ENCODE measurements around the gene TMEM222. TPM values are rescaled to one million over a fixed set of nuclear protein-coding genes. Genes with fewer than 3 reads are reported as not detected.

Gene TMEM222
- total RNA-seq, 1 experiment from 2014 or later, result 55.5 TPM

DNA sequence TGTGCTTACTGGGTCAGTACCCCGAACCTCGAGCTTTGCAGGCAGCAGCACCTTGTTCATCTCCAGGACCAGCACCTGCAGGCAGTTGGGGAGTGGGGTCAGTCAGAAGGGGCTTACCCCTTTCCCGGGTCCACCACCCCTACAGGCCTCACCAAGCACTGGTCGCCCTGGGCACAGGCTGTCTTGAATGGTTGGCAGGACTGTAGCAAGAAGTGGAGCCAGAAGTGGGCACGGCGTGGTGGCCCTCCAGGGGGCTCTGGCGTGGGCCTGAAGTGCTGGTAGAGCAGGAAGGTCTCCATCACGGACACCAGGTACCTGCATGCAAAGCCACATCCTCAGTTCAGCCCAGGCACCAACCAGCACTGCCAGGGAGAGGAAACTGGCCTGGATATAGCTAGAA lies 39.6 kb downstream of the TMEM222 start:
- Histone ChIP-seq H3K9me3 (ENCODE audit: low read depth, low read length, poor library complexity, severe bottlenecking) (no peaks in the 10 kb centered on the region), H3K4me1 (ENCODE audit: insufficient read depth, low read length, poor library complexity, severe bottlenecking) (peaks cover 4% of the 10 kb centered on the region), H3K4me3 (ENCODE audit: low read depth, low read length, poor library complexity, severe bottlenecking) (no peak overlapping the region), H3K36me3 (ENCODE audit: insufficient read depth, low read length, poor library complexity, severe bottlenecking) (no peaks in the 10 kb centered on the region), H3K27ac (ENCODE audit: low read depth, low read length, poor library complexity, severe bottlenecking) (no peak overlapping the region), H3K27me3 (replicated peaks; ENCODE audit: insufficient read depth, low read depth, low read length, poor library complexity) (no peaks in the 10 kb centered on the region)
- BruUV-seq (replicated peaks), result no TSS peak
- TF ChIP-seq, protein P1, sequence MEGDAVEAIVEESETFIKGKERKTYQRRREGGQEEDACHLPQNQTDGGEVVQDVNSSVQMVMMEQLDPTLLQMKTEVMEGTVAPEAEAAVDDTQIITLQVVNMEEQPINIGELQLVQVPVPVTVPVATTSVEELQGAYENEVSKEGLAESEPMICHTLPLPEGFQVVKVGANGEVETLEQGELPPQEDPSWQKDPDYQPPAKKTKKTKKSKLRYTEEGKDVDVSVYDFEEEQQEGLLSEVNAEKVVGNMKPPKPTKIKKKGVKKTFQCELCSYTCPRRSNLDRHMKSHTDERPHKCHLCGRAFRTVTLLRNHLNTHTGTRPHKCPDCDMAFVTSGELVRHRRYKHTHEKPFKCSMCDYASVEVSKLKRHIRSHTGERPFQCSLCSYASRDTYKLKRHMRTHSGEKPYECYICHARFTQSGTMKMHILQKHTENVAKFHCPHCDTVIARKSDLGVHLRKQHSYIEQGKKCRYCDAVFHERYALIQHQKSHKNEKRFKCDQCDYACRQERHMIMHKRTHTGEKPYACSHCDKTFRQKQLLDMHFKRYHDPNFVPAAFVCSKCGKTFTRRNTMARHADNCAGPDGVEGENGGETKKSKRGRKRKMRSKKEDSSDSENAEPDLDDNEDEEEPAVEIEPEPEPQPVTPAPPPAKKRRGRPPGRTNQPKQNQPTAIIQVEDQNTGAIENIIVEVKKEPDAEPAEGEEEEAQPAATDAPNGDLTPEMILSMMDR (conservative IDR thresholded peaks at IDR 0.05; ENCODE audit: low read depth, low read length), result no peak
- DNase-seq (ENCODE audit: low spot score), result no peak
- ChIA-PET CTCF (interaction anchor here (0.6 kb wide), 1 partner anchor 1375 kb away, joined by 5 read pairs; the partner anchor contains the start of gene YTHDF2), POLR2A (ENCODE audit: low non-redundant PET) (no interaction called here)
- intact Hi-C loops (cut with micrococcal nuclease; ENCODE audit: unreplicated experiment), result no loop called here

DNA sequence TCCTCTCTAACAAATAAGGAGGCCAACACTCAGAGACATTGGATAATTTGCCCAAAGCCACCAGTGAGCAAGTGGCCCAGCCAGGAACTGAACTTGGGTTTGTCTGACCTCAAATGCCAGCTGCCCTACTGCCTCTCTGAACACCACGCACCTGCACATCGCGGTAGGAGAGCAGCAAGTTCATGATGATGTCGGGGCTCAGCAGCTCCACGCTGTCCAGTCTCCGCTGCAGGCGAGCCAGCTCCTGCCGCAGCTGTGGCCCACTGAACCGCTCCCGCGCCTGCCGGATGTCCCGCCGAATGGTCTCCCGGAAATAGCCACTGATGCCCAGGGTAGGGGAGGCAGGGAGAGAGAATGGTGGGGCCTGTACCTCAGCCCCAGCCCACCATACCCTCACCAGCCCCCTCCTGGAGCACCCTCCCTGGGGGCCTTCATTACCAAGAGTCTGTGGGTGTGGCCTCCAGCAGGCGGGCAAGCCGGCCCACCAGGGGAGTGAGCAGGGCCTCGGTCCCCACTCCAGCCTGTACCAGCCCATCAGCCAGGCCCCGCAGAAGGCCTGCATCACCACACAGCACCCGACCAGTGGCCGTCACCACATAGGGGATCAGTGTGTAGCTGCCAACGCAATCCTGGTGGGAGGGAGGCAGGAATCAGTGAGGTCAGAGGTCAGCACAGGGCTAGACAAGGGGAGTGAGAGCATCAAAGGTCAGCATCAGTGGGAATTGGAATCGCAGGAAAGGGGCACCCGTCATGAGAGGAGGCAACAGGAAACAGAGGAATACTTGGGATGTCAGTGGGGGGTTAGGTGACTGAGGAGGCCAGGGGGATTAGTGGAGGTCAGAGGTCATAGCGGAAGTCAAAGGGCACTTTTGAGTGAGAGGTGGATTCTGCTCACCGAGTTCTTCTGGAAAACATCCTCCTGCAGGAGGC lies 42.1 kb downstream of the TMEM222 start:
- POLR2A ChIA-PET (ENCODE audit: low non-redundant PET), result no interaction called here
- intact Hi-C loops (cut with micrococcal nuclease; ENCODE audit: unreplicated experiment), result no loop called here
- H3K4me1 ChIP-seq (ENCODE audit: insufficient read depth, low read length, poor library complexity, severe bottlenecking), result peaks cover 10% of the 10 kb centered on the region

DNA sequence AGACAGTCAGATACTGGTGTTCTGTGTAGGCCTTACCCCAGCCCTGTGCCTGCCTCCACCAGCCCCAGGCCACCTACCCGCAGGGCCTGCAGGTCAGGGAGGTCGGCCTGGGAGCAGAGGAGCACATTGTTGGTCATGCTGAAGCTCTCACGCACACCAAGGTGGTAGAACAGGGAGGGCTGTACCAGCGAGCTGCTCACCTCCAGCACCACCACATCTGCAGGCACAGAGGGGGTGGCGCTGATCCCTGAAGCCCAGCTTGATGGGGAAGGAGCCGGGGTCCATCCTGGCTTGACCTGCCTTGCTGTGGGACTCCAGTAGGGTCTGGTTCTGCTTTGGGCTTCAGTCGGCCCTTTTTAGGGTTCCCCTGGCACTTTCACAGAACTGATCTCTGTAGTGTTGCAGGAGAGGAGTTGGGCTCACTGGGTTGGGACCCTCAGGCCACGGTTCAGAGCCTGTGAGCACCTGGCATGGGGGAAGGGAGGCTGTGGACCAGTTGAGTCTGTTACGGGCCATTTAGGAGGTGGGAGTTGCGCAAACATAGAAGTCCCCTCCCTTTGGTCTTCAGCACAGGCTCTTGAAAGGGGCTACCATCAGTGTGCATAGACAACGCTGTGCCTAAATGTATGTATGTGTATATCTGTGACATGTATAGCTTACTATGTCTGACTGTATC lies 42.9 kb downstream of the TMEM222 start:
- POLR2A ChIA-PET (ENCODE audit: low non-redundant PET), result no interaction called here
- no peaks in the 10 kb centered on the region for H3K36me3 ChIP-seq (ENCODE audit: insufficient read depth, low read length, poor library complexity, severe bottlenecking)
- no TSS peak for BruUV-seq (replicated peaks)
- CTCF ChIA-PET, result interaction anchor here (1.1 to 1.7 kb wide), 5 partner anchors 7 to 305 kb away, joined by 3 to 11 read pairs (median 5); no protein-coding TSS in a partner anchor
- peaks cover 10% of the 10 kb centered on the region for H3K4me1 ChIP-seq (ENCODE audit: insufficient read depth, low read length, poor library complexity, severe bottlenecking)
- no peaks in the 10 kb centered on the region for H3K27me3 ChIP-seq (replicated peaks; ENCODE audit: insufficient read depth, low read depth, low read length, poor library complexity)
- H3K27ac ChIP-seq (ENCODE audit: low read depth, low read length, poor library complexity, severe bottlenecking), result no peak overlapping the region
- H3K9me3 ChIP-seq (ENCODE audit: low read depth, low read length, poor library complexity, severe bottlenecking), result no peaks in the 10 kb centered on the region
- intact Hi-C loops (cut with micrococcal nuclease; ENCODE audit: unreplicated experiment), result no loop called here
- no peak for DNase-seq (ENCODE audit: low spot score)
- peak overlapping the region; percentile 59 for H3K4me3 ChIP-seq (ENCODE audit: low read depth, low read length, poor library complexity, severe bottlenecking)
- TF ChIP-seq, protein P1 (conservative IDR thresholded peaks at IDR 0.05; ENCODE audit: low read depth, low read length), result no peak
- TF ChIP-seq EZH2 (IDR thresholded peaks at IDR 0.05; ENCODE audit: borderline replicate concordance, low read depth, low read length, poor library complexity, severe bottlenecking), result no peak

More for the DNA sequence above, 42.1 kb downstream of the TMEM222 start:
- H3K27ac ChIP-seq (ENCODE audit: low read depth, low read length, poor library complexity, severe bottlenecking), result no peak overlapping the region
- H3K9me3 ChIP-seq (ENCODE audit: low read depth, low read length, poor library complexity, severe bottlenecking), result no peaks in the 10 kb centered on the region
- DNase-seq (ENCODE audit: low spot score), result no peak
- no TSS peak for BruUV-seq (replicated peaks)
- no peak for TF ChIP-seq EZH2 (IDR thresholded peaks at IDR 0.05; ENCODE audit: borderline replicate concordance, low read depth, low read length, poor library complexity, severe bottlenecking)
- TF ChIP-seq, protein P1 (conservative IDR thresholded peaks at IDR 0.05; ENCODE audit: low read depth, low read length), result no peak
- CTCF ChIA-PET, result no interaction called here
- H3K27me3 ChIP-seq (replicated peaks; ENCODE audit: insufficient read depth, low read depth, low read length, poor library complexity), result no peaks in the 10 kb centered on the region
- H3K4me3 ChIP-seq (ENCODE audit: low read depth, low read length, poor library complexity, severe bottlenecking), result no peak overlapping the region
- H3K36me3 ChIP-seq (ENCODE audit: insufficient read depth, low read length, poor library complexity, severe bottlenecking), result no peaks in the 10 kb centered on the region

Measured in A673 (cell line).